ENCODE measurements around the gene TM9SF2.

TM9SF2 gene

DNA sequence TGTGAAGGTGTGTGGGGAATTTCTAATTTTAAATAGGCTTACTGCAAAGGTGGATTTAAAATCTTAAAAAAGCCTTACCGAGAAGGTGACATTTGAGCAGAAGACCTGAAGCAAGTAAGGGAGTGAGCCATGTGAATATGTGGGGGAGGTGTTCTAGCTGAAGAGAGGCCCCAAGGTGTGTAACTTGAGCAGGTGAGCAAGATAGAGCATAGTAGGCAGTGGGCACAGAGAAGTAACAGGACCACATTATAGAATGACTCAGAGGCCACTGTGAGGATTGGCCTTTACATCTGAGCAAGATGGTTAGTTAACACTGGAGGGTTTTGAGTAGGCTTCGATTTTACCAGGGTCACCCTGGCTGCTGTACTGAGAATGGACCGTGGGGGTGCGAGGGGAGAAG lies 22.6 kb downstream of the TM9SF2 start:
- ChIA-PET CTCF (interaction anchor here (0.5 kb wide), 1 partner anchor 34 kb away, joined by 3 read pairs; no protein-coding TSS in a partner anchor), POLR2A (ENCODE audit: low non-redundant PET) (no interaction called here)
- DNase-seq (ENCODE audit: low spot score) = no peak
- H3K27ac ChIP-seq = no peak overlapping the region
- no peak for TF ChIP-seq CTCF (conservative IDR thresholded peaks at IDR 0.05; ENCODE audit: low read depth)

GRCh38 chr13:99525967-99526366 lies 24.7 kb downstream of the TM9SF2 start:
- no peak overlapping the region for H3K27ac ChIP-seq
- CTCF ChIA-PET = no interaction called here
- POLR2A ChIA-PET (ENCODE audit: low non-redundant PET) = no interaction called here

DNA sequence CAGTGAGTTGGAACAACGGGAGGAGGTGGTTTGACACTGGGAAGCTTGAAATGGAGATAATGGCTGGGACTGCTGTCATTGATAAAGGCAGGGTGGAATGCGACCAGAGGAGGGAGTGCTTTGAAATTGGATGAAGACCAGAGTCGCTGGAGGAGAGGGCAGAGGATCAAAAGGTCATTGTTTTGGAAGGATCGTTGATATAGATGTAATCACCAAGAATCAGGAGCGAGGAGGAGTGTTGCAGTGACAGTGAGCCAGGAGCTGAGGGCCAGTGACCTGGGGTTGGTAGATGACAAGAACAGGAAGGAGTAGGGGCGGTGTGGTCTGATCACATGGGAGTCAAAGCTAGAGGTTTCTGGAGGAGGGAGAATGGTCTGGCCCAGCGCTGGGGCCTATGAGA lies 25.3 kb downstream of the TM9SF2 start:
- no peak overlapping the region for H3K27ac ChIP-seq
- ChIA-PET POLR2A (ENCODE audit: low non-redundant PET) (no interaction called here), CTCF (no interaction called here)
- DNase-seq (ENCODE audit: low spot score) = no peak
- no peak for TF ChIP-seq CTCF (conservative IDR thresholded peaks at IDR 0.05; ENCODE audit: low read depth)

More at GRCh38 chr13:99525967-99526366, 24.7 kb downstream of the TM9SF2 start:
- no peak for DNase-seq (ENCODE audit: low spot score)
- TF ChIP-seq CTCF (conservative IDR thresholded peaks at IDR 0.05; ENCODE audit: low read depth) = no peak

- ChIA-PET POLR2A (ENCODE audit: low non-redundant PET) (no interaction called here), CTCF (no interaction called here)
- no peak overlapping the region for H3K27ac ChIP-seq
- no peak for DNase-seq (ENCODE audit: low spot score)
- TF ChIP-seq CTCF (conservative IDR thresholded peaks at IDR 0.05; ENCODE audit: low read depth) = no peak
Observed at GRCh38 chr13:99527301-99527700, 26.0 kb downstream of the TM9SF2 start.

- DNase-seq (ENCODE audit: low spot score) = no peak
- ChIA-PET CTCF (interaction anchor here (0.6 to 0.9 kb wide), 4 partner anchors 9 to 1163 kb away, joined by 3 to 4 read pairs (median 3); no protein-coding TSS in a partner anchor), POLR2A (ENCODE audit: low non-redundant PET) (no interaction called here)
- H3K27ac ChIP-seq = no peak overlapping the region
- no peak; the same call in 1 of the 2 replicates for TF ChIP-seq CTCF (conservative IDR thresholded peaks at IDR 0.05; ENCODE audit: low read depth)
Observed at GRCh38 chr13:99528547-99528946, 27.3 kb downstream of the TM9SF2 start.

DNA sequence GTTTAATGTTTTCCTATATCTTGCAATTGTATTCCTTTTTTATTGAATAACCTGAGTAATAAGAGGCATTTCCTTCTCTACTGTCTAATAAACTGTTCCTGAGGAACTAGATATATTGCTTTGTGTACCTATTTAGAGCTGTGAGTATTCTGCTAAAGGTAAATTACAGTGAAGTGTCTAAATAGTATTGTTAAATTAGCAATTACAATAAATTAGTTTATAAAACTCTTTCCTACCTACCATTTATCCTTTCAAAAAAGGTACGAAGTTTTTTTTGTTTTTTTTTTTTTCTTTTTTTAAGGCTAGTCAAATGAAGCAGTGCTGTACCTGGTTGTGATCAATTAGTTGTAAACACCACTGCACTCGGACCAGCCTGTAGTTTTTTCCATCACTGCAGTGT lies 34.8 kb downstream of the TM9SF2 start:
- POLR2A ChIA-PET (ENCODE audit: low non-redundant PET) = no interaction called here

More for the DNA sequence above, 34.8 kb downstream of the TM9SF2 start:
- CTCF ChIA-PET = interaction anchor here (0.6 kb wide), 2 partner anchors 8 to 1340 kb away, joined by 3 to 4 read pairs; no protein-coding TSS in a partner anchor
- TF ChIP-seq CTCF (conservative IDR thresholded peaks at IDR 0.05; ENCODE audit: low read depth) = no peak
- no peak overlapping the region for H3K27ac ChIP-seq
- no peak for DNase-seq (ENCODE audit: low spot score)

All from RWPE1 (cell line).